GM10266 (cell line): ENCODE data around the gene CCIN.

Experiments used
- DNase-seq: peaks from one replicate; pipeline ENCODE4 v3.0.0; 2012; ENCODE audit errors: extremely low spot score
- TF ChIP-seq, protein P1 (sequence below): IDR thresholded peaks from 2 replicates; pipeline ENCODE4 v1.5.1; 2012; ENCODE audit warnings: mild to moderate bottlenecking, low read depth; ENCODE audit not compliant: control insufficient read depth, insufficient read depth; ENCODE audit errors: missing control alignments

Gene CCIN

DNA sequence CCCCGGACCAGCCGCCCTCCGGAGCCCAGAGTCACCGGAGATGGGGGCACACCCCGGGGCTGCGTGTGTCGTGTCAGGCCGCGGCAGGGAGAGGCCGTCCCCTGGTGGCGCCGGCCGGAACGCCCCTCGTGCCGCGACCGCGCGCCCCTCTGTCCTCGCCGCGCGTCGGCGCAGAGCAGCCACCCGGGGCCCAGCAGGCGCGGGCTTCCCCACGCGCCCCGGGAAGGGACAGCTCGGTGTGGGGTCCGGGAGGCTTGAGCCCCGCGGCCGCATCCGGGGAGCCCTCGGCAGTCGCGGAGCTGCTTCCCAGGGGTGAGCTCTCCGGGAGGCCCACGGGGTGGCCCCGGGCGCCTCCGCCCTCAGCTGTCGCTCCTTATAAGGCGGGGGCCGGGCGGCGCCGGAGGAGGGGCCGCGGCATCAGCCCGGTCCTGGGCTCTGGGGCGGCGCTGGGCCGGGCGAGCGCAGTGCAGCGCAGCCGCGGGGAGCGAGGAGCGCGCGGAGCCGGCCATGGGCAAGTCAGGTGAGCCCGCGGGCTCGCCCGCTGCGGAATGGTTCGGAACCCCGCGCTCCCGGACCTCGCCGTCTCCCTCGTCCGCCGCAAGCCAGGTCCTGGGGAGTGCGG, 32.8 kb upstream of the CCIN start, which contains the start of gene GLIPR2:
GLIPR2 (plus strand) TSS at position 462 of the 622 bp plus-strand sequence; CDS start at position 508, 46 bp downstream.
- DNase-seq = peak; percentile 95
- TF ChIP-seq, protein P1, sequence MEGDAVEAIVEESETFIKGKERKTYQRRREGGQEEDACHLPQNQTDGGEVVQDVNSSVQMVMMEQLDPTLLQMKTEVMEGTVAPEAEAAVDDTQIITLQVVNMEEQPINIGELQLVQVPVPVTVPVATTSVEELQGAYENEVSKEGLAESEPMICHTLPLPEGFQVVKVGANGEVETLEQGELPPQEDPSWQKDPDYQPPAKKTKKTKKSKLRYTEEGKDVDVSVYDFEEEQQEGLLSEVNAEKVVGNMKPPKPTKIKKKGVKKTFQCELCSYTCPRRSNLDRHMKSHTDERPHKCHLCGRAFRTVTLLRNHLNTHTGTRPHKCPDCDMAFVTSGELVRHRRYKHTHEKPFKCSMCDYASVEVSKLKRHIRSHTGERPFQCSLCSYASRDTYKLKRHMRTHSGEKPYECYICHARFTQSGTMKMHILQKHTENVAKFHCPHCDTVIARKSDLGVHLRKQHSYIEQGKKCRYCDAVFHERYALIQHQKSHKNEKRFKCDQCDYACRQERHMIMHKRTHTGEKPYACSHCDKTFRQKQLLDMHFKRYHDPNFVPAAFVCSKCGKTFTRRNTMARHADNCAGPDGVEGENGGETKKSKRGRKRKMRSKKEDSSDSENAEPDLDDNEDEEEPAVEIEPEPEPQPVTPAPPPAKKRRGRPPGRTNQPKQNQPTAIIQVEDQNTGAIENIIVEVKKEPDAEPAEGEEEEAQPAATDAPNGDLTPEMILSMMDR = no peak

DNA sequence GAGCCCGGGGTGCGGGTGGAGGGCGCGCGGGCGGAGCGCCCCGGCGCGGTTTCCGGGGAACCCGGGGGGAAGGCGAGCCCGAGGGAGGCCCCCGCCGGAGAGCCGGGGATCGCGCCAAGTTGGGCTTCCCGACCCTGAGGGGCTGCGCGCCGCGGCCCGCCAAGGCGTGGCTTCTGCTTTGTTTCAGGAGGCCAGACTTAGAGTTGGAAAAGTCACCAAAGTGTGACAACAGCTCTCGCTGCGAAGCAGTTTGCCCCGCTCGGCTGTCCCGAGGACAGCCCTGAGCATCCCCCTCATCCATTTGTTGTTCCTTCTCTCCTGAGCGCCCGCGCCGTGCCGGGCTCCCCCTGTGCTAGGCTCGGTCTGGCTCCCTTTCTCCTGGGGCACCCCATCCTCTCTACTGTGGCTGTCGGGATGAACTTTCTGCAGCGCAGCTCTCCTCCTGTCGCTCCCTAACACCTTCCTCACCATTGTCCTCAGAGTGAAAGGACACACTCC, 32.2 kb upstream of the CCIN start:
- TF ChIP-seq, protein P1 = no peak
- DNase-seq = no peak

DNA sequence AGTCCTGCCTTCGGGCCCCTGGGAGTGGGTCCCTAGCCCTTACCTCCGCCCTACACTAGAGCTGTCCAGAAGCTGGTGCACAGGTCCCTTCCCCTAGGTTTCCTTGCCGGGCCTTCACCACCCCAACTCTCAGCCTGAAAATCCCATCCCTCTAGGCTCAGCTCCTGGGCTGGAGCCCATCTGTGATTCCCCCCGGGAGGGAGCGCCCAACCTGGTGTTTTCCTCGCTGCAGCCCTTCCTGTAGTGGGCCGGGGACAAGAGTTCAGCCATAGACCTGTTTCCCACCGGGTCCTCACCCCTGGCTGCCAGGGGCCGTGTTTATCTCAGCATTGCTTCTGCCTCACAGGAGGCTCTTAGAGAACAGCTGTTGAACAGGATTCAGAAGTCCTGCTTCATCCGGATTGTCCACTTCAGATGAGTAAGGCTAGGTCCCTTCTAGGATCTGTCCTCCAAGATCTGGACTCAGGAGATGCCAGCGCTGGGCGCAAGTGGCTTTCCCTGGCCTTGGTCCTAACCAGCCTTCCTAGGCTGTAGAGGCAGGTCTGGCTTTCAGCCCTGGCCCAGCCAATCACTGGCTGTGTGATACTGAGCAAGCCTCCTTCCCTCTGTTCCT, 31.7 kb upstream of the CCIN start:
- TF ChIP-seq, protein P1 = no peak

DNA sequence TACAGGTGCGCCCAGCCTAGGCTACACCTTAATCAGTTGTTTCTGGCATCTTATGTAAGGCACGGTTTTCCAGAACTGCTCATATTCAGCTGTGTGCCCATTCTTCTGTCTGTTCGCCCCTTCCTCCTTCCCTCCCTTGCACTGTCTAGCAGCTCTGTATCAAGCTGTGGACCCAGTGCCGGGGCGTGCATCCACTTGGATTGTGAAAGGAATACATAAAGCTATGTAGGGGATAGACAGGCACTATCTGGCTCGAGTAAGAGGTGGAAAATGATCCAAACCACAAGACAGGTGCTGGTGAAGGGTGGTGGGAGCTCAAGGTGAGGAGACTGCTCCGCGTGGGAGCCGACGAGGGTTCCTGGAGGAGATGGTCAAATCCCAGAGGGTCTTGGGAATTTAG, 30.7 kb upstream of the CCIN start:
- no peak for DNase-seq
- TF ChIP-seq, protein P1 = no peak

More for the DNA sequence above, 31.7 kb upstream of the CCIN start:
- no peak for DNase-seq

DNA sequence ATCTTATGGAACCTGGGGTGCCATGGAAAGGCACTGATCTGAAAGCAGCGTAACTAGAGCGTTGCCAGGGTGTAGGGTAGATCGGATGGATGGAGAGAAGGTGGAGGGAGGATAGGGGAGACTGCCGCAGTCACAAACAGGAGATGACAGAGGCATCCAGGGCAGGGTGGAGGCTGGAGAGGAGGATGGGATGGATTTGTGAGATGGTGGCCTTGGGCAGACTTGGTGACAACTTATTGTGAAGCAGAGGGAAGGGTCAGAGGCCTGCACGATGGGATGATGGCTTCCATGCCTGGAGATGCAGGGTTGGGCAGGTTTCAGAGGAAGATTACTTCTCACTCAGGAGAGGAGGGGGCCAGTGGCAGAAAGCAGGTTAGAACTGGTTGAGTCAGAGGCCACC, 30.3 kb upstream of the CCIN start:
- TF ChIP-seq, protein P1 = no peak
- DNase-seq = no peak

DNA sequence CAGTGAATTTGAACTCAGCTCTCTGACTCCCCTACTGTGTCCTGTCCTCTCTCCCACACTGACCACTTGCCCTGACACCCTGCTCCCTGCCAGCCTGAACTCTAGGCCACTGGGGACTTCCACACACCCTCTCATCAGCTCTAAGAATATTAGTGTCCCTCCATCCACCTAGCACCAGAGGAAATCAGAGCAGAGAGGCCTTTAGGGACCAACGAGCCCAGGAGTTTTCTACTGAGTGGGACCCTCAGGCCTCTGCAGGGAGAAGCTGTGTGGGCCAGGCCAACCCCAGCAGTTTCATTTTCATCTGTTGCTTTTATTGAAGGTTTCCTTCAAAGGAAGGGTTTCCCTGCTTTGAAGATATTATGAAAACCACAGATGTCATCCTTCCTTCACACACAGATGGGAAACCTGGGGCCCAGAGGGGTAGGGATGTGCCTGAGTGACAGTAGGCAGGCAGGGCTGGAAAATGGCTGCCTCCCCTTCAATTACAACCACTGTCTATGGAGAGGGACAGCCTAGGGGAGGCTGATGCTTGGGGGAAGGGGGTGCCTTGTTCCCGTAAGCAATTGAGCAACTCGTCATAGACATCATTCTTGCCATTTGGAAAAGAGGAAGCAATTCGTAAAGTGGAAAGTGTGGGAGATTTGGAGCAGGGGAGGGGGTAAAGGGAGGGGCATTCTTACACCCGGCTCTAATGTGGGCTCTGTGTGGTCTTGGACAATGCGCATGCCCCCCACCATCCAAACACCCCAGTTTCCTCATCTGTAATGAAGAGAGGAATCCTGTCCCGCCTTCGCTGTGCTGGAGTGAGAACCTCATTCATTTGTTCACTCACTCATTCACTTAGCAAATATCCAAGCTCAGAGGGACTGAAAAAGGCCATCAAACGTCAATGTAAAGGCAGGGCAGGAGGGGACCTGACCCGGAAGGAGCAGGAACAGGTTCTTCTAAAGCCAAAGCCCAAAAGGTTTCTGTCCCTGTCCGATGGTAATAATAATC, 28.8 kb upstream of the CCIN start:
- TF ChIP-seq, protein P1 = no peak
- no peak for DNase-seq

DNA sequence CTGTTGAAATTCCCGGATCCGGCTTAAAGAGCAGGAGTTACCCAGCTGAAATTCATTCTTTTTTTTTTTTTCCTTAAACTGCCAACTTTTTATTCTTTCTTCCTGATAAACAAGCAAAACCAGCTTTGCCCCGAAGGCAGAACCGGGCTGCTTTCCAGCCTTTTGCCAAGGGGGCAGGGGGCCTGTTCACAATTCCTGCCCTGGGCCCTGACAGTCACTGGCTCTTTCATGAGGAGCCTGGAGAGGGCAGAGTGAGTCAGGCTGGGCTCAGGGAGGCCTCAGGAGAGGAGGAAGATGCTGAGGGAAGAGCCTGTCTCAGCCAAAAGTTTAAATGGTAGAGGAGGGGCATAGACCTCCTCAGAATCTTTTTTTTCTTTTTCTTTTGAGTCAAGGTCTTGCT, 27.9 kb upstream of the CCIN start:
- TF ChIP-seq, protein P1 = peak; percentile 7
- no peak for DNase-seq
